Stimulated activated CD8-positive, alpha-beta memory T cell treated with anti-CD3 and anti-CD28 coated beads, Interleukin-4, amount 100 ng/mL, for 4 hours (primary cell): Measurements from ENCODE around the gene DNASE2B.

Source experiments
- DNase-seq, 2 donors: peaks; one replicate each; pipeline ENCODE4 v3.0.0-alpha.2; 2020; ENCODE audit warnings: low read depth in 2 of 2, low spot score in 1 of 2

The DNASE2B gene

GRCh38 chr1:84374991-84375696 is 23.1 kb upstream of the DNASE2B start:
- no peak for DNase-seq

DNA sequence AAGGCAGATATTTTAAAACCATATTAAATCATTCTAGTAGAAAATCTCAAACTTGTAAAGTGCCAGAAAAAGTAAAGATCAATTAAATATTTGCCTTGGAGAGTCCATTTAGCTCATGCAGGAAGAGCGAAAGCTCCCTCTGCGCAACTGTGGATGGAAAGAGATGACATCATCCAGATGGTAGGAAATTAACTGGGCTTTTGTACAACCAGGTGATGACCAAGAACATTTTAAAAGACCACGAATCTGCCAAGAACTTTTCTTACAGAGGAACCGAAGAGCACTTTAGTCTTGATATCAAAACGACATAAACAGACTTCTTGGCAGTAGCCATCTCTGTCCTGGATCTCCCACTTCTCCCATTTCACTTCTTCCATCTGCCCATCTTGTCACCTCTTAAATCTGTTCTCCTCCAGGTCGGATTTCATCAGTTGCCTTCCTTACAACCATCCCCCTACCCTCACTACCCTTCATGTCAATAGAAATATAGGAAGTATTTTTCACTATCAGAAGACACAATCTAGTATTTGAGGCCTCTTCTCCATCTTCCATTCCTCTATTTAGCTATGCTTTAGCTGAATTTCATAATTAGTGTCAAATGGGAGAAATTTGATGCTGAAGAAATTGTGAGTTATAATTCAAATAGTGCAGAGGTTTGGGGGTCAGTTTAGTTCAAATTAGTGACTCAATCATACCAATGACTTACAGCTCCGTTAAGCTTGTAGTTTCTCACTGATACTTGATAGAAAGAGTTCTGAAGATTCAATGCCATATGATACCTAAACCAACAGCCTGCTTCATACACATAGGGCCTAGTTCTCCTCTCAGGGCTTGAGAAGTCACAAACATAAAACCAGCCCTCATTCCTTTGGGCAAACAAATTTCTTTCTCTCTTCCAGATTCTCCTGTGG is 22.0 kb upstream of the DNASE2B start:
- no peak for DNase-seq

GRCh38 chr1:84377480-84378095 is 20.7 kb upstream of the DNASE2B start:
- no peak for DNase-seq

DNA sequence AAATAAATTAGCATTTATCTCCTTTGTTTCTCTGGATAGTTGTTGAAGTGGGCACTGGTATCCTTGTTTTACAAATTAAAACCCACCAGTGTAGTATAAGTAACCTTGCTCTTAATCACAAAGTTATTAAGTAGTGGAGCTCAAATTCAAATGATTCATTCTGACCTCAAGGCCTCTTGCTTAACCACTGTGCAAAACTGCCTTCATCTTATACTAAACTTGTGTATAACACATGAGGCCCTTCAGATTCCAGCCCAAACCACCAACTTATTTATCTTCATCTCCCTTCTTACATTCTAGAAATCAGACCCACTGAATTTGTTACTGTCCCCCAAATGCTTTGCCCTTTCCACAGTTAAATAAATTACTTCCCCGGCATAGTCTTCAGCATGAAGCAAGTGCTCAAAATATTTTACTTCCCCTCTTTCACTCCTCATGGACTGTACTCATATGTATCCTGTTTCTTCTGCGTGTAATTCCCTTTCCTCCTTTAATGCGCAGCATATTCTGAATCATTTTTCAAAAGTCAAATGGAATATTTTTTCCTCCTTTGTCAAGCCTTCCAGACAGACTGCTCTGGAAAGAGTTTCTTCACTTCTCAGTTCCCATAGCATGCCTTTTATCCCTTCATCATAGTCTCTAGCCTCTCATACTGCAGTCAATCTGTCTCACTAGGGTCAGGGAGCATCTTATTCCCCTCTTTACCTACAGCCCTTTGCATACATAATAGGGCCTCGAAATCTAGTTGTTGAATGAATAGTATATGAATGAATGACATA is 19.0 kb upstream of the DNASE2B start:
- DNase-seq, result no peak

DNA sequence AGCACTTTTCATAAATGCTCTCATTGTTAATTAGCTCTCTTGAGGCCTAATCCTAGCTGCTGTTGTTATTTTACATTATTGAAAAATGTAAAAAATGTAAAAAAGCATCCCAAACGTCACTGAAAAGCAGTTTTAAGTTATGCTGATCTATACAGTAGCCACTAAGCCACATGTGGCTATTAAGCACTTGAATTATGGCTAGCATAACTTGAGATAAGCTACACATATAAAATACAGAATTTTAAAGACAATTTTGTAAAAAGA is 18.4 kb upstream of the DNASE2B start:
- DNase-seq, result no peak

DNA sequence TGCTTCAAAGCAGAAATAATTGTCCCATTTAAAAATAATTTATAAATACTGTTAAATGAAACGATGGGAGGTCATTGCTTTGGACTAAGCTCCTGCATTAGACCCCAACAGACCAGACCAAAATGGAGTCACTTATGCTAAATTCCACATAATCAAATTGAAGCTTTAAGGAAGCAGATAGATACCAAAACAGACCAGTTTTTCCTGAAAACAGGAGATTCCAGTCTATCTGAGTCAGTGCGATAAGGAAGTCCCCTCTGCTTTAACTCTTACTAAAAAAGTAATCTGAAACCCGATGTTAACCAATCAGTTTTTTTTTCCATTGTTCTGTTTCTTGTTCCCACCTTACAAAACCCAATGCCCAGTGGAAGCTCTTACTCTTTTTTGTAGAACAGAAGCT is 16.2 kb upstream of the DNASE2B start:
- DNase-seq, result no peak

DNA sequence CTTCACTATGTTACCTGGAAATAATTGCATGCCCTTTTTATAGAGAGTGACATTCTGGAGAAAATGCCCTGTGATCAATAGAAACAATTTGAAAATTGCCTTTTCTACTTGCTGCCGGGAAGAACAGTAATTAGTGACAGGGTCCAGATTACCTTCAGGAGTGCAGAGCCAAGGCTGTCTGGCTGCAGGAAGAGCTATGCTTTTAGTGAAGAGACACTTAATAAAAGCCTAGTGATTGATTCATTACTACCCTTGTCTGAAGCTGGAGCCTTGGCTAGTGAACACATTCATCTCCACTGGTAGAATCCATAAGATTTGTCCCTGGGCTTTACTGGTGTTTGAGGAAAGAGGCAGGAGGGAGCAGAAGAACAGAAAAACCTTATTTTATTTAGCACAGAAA is 12.9 kb upstream of the DNASE2B start:
- DNase-seq, result no peak

GRCh38 chr1:84386716-84387479 is 11.4 kb upstream of the DNASE2B start:
- no peak for DNase-seq

- no peak for DNase-seq
Measured at GRCh38 chr1:84387480-84388163, 10.7 kb upstream of the DNASE2B start.

GRCh38 chr1:84390226-84390625 is 8.1 kb upstream of the DNASE2B start:
- DNase-seq, result no peak

DNA sequence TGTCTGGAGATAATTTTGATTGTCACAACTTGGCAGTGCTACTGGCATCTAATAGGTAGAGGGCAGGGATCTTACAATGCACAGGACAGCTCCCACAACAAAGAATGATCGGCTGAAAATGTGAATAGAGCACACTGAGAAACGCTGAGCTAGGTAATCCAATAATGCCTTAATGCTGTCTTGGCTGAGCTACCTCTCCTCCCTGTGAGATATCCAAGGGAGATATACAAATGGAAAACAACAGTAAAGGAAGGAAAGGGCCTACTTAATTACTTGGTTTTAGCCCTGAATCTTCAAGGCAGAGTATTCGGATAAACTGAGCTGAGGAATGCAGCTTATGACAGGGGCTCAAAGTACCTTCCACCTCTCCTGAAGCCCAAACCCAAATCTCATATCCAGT is 2.9 kb downstream of the DNASE2B start:
- DNase-seq, result no peak

DNA sequence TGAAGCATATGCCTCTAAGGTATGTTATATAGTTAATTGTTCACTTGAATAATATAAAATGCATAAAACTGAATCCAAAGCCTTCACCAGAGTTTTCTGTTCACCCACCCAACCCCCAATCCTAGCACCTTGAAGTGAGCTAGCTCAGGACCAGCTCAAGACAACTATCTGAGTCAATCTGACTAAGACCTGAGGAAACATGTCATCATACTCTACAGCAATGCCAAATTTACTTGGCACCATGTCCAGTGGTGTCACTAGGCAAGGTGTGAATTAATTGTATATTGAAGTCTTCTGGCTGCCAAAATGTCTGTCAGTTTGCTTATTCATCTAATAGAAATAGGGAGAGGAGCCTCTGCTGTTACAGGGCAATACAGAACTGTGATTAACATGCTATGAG is 3.8 kb downstream of the DNASE2B start:
- no peak for DNase-seq

DNA sequence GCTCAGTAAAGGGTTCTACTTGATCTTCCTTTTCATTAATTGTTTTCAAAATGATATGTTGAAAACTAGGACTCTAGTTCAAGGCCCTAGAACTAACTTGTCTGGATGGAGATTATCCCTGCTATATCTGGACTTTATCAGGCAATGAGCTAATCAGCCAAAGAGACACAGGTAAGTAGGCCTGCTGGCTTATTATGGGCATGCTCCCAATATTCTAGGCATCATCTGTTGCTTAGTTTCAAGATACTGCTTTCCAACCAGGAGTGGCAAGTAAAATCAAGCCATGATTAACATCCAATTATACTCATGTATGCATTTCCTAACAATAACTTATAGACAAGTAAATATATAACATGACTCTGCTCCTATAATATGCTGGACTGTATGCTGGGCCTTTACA is 4.2 kb downstream of the DNASE2B start:
- DNase-seq, result no peak

DNA sequence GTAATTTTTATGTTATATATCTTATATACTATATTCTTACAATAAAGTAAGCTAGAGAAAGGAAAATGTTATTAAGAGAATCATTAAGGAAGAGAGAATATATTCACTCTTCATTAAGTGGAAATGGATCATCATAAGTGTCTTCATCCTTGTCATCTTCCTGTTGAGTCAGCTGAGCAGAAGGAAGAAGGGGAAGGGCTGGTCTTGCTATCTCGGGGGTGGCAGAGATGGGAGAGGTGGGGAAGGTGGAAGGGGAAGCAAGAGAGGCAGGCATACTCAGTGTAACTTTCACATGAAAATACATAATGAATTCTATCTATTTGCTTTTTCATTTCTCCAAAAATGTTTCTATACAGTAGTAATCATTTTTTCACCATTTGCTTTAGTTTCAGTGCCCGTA is 5.1 kb downstream of the DNASE2B start:
- DNase-seq, result no peak

- no peak for DNase-seq
Measured at GRCh38 chr1:84406346-84406861, 8.1 kb downstream of the DNASE2B start.

DNA sequence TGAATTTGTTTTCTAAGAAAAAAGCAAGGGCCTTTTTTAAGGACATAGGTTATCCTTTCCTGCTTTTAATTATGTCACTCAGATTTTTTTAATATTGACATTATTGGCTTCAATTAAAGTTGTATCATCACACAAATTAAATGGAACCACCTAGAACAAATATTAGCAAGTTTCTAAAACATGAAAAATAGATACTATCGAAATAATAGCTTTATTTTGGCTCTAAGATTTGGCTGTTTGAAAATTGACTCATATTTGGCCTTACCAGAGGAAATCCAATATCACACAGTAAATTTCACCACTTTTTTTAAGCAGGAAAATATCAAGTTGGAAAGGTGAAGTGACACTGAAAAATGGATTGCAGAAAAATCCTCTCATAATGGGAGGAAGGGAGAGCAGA is 9.2 kb downstream of the DNASE2B start:
- no peak for DNase-seq

DNA sequence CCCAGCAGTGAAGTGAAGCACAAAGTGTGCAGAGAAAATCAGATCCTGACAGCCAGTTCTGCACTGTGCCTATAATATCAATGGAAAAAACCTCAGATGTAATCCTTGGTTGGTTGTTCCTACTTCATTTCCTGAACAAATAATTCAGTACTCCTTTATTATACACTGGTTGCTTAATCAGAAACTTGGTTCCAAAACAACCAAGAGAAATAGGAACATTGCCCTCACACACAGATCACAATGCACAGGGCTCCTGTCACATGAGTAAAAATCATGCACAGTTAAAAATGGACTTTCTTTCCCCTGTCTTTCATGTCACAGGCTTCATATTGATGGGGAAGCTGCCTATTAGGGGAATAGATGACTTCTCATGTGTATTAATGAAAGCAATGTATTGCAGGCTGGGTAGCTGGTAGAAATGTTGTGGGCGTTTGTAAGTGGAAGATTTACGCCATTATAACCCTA is 9.7 kb downstream of the DNASE2B start:
- DNase-seq, result no peak

GRCh38 chr1:84409888-84410287 is 11.6 kb downstream of the DNASE2B start:
- DNase-seq, result no peak

GRCh38 chr1:84410328-84411095 is 12.2 kb downstream of the DNASE2B start:
- DNase-seq, result no peak
